Testis (tissue), 3 donors: ENCODE data around the gene SLX4IP. TPM values are rescaled to one million over a fixed set of nuclear protein-coding genes. Genes with fewer than 3 reads are reported as not detected.

Source experiments
- DNase-seq: peaks from one replicate; pipeline ENCODE4 v3.0.0-alpha.2; 2019
- H3K27ac ChIP-seq, 2 donors: fragments of 200-600 bp; sonication (generic); one replicate each; pipeline ENCODE4 v1.5.1; 2019
- H3K27me3 ChIP-seq: fragments of 200-600 bp; sonication (generic); one replicate; pipeline ENCODE4 v1.5.1; 2019
- H3K36me3 ChIP-seq: fragments of 200-600 bp; sonication (generic); one replicate; pipeline ENCODE4 v1.5.1; 2017; ENCODE audit warnings: low read depth; ENCODE audit errors: missing control alignments
- H3K4me1 ChIP-seq: fragments of 200-600 bp; sonication (generic); one replicate; pipeline ENCODE4 v1.5.1; 2019
- H3K4me3 ChIP-seq, 2 donors: fragments of 200-600 bp; sonication (generic); one replicate each; pipeline ENCODE4 v1.5.1; 2017 to 2019
- H3K9me3 ChIP-seq: fragments of 200-600 bp; sonication (generic); one replicate; pipeline ENCODE4 v1.5.1; 2017
- POLR2A ChIP-seq: fragments of 450-650 bp; IDR thresholded peaks from one replicate; pipeline ENCODE4 v1.6.1; 2017; ENCODE audit warnings: antibody characterized with exemption, mild to moderate bottlenecking, moderate library complexity
- WGBS, 2 donors: methylation state at CpG; one replicate each; pipeline ENCODE4 v1.1.5; 2018; 5-methylcytosine and 5-hydroxymethylcytosine counted together
- intact Hi-C: fragments of 100-400 bp; cut with DNase I; formaldehyde crosslinking; loops from one replicate; pipeline ENCODE4 v1.15.1; 2023; ENCODE audit warnings: low total_unique reads
- polyA plus RNA-seq: library from polyadenylated mRNA; stranded (reverse); fragments of 350-450 nt; fragmentation: Illumina TruSeq; extraction: RNeasy Lipid Tissue Mini Kit (QIAGEN cat#74804); gene quantifications from one replicate; pipeline ENCODE4 v1.2.3, GENCODE V29; 2014; ENCODE audit warnings: low read depth, low replicate concordance; ENCODE audit not compliant: insufficient read depth
- total RNA-seq, 2 donors: library from RNA; depleted of rRNA; stranded (reverse); fragments of >200 nt; gene quantifications; one replicate each; pipeline ENCODE4 v1.2.3, GENCODE V29; 2016
- TF ChIP-seq, protein P1 (sequence below), 3 experiments: fragments of 450-650 bp in 2 of 3; fragments of 200-600 bp in 1 of 3; sonication (generic) in 1 of 3; IDR thresholded peaks; one replicate each; pipeline ENCODE4 v1.5.1; 2016 to 2019; ENCODE audit warnings: antibody characterized with exemption in 3 of 3, mild to moderate bottlenecking in 2 of 3, moderate library complexity in 1 of 3

SLX4IP gene
- total and polyA plus RNA-seq, 3 donors from 2014 or later, result 3.8 to 10.8 (median 9.7) TPM

DNA sequence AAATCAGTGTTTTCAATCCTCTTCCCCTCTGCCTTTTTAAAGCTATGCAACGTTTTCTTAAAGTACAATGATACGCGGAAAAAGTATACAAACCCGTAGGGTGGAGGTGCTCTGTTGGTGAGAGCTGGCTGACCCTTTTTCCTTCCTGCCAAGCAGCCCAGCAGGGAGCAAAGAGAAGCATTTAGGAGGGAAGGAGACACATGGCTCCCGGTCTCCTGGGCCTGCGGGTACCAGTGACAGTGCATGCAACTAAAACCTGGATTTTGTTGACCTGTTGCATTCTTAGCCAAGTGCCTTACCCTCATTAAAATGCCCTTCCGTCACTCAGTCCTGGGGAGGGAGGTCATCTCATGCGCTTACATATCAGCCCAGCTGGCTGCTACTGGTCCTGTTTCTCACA is 87.2 kb downstream of the SLX4IP start:
- Histone ChIP-seq H3K4me3 (no peak overlapping the region), H3K4me1 (no peaks in the 10 kb centered on the region), H3K36me3 (no peaks in the 10 kb centered on the region), H3K27ac (no peak overlapping the region), H3K27me3 (no peaks in the 10 kb centered on the region), H3K9me3 (no peaks in the 10 kb centered on the region)
- intact Hi-C loops, result no loop called here
- TF ChIP-seq POLR2A, result no peak
- TF ChIP-seq, protein P1, sequence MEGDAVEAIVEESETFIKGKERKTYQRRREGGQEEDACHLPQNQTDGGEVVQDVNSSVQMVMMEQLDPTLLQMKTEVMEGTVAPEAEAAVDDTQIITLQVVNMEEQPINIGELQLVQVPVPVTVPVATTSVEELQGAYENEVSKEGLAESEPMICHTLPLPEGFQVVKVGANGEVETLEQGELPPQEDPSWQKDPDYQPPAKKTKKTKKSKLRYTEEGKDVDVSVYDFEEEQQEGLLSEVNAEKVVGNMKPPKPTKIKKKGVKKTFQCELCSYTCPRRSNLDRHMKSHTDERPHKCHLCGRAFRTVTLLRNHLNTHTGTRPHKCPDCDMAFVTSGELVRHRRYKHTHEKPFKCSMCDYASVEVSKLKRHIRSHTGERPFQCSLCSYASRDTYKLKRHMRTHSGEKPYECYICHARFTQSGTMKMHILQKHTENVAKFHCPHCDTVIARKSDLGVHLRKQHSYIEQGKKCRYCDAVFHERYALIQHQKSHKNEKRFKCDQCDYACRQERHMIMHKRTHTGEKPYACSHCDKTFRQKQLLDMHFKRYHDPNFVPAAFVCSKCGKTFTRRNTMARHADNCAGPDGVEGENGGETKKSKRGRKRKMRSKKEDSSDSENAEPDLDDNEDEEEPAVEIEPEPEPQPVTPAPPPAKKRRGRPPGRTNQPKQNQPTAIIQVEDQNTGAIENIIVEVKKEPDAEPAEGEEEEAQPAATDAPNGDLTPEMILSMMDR (IDR thresholded peaks at IDR 0.05), result no peak
- no peak for DNase-seq
- 85 to 96% methylated on average over 8 of the region's 8 CpGs for WGBS, 2 donors

DNA sequence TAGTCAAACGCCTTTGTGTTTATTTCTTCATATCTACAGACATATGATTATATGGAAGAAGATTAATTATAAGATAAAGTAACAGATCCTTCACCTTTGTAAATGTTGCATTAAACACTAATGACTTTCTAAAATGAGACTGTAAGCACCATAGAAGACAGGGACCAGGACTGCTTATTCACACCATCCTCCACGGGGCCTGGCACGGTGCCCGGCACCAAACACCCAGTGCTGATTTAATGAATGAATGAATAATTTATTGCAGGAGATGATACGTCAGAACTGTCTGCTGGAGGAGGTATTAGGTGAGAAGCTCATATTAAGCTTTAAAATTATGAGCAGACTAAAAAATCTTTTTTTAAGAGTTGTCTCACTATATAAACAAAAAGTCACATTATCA is 88.3 kb downstream of the SLX4IP start:
- H3K9me3 ChIP-seq, result no peaks in the 10 kb centered on the region
- H3K27ac ChIP-seq, result peak overlapping the region in 1 of 2 donors; percentile 12
- H3K4me1 ChIP-seq, result no peaks in the 10 kb centered on the region
- H3K36me3 ChIP-seq, result no peaks in the 10 kb centered on the region
- WGBS, 2 donors, result 83% methylated on average over 5 of the region's 5 CpGs
- intact Hi-C loops, result no loop called here
- H3K4me3 ChIP-seq, result no peak overlapping the region
- TF ChIP-seq, protein P1 (IDR thresholded peaks at IDR 0.05), result no peak
- no peak for TF ChIP-seq POLR2A
- H3K27me3 ChIP-seq, result no peaks in the 10 kb centered on the region
- DNase-seq, result no peak

GRCh38 chr20:10524034-10524476 is 89.0 kb downstream of the SLX4IP start:
- peak overlapping the region in 1 of 2 donors; percentile 12 for H3K27ac ChIP-seq
- no peaks in the 10 kb centered on the region for H3K36me3 ChIP-seq
- intact Hi-C loops, result no loop called here
- DNase-seq, result peak; percentile 51
- 57% methylated on average over 8 to 10 of the region's 10 CpGs for WGBS, 2 donors
- TF ChIP-seq, protein P1 (IDR thresholded peaks at IDR 0.05), result no peak
- no peak for TF ChIP-seq POLR2A
- no peaks in the 10 kb centered on the region for H3K27me3 ChIP-seq
- H3K4me1 ChIP-seq, result no peaks in the 10 kb centered on the region
- no peaks in the 10 kb centered on the region for H3K9me3 ChIP-seq
- H3K4me3 ChIP-seq, result no peak overlapping the region

DNA sequence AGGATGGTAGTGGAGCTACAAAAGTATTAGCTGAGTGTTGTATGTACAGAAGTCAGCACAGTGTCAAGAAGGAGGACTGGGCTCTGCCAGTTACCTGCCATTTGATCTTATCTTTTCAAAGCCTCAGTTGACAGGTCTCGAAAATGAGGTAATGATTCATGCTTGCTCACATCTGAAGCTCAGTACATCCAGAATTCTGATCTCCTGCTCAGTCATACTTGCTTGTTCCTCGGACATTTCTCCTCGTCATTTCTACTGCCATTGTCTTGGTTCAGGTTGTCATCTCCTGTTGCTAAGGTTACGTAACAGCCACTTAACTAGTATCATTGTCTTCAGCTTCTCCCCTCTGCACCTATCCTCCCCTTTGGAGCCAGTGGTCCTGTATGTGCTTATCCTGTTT is 89.5 kb downstream of the SLX4IP start:
- intact Hi-C loops, result no loop called here
- no peak for TF ChIP-seq POLR2A
- TF ChIP-seq, protein P1 (IDR thresholded peaks at IDR 0.05), result no peak

DNA sequence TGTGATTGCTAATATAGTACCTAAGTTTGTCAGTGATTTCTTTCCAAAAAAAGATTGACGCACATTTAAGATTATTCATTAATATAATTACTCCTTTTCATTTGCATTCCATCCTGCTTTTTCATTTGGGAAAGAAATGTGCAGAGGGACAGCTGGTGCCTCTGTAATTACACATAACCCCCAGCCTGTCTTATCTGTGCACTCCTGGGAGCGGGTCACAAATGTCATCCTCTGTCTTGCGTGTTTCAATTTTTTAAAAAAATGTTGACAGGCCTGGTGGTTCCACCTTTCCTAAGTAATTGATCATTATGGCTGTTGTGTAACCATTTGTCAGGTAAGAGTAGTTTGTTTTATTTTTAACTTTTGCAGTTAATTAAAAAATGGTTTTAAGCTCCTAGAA is 92.7 kb downstream of the SLX4IP start:
- TF ChIP-seq, protein P1 (IDR thresholded peaks at IDR 0.05), result no peak
- TF ChIP-seq POLR2A, result no peak
- Histone ChIP-seq H3K36me3 (no peaks in the 10 kb centered on the region), H3K9me3 (no peaks in the 10 kb centered on the region), H3K4me1 (no peaks in the 10 kb centered on the region), H3K27ac (no peak overlapping the region), H3K27me3 (no peaks in the 10 kb centered on the region), H3K4me3 (no peak overlapping the region)
- intact Hi-C loops, result no loop called here
- 88 to 92% methylated on average over 3 of the region's 3 CpGs for WGBS, 2 donors
- DNase-seq, result no peak

More for the DNA sequence above, 89.5 kb downstream of the SLX4IP start:
- Histone ChIP-seq H3K4me3 (no peak overlapping the region), H3K27me3 (no peaks in the 10 kb centered on the region), H3K4me1 (no peaks in the 10 kb centered on the region), H3K27ac (peak overlapping the region in 1 of 2 donors; percentile 12), H3K36me3 (no peaks in the 10 kb centered on the region), H3K9me3 (no peaks in the 10 kb centered on the region)
- 84 to 89% methylated on average over 4 of the region's 4 CpGs for WGBS, 2 donors
- DNase-seq, result no peak
